Measurements from ENCODE around the gene IFITM2. TPM values are rescaled to one million over a fixed set of nuclear protein-coding genes. Genes with fewer than 3 reads are reported as not detected.

IFITM2 gene
- total and polyA plus RNA-seq, 2 of the 13 experiments (the other 11 are each of a cell fraction or from before 2014, with no cell fraction given) = 13.8 to 267 TPM

DNA sequence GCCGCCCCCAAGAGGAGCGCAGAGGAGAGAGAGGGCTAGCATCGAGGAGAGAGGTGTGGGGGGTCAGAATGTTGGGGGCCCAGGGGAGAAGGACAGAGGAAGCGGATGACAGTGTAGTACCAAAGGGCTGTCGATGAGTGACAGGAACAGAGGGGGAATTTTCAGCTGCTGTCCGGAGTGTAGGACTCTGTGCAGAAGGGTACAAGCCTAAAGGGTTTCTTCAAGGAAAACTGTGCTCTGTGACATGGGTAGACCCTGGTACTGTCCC, 34.8 kb upstream of the IFITM2 start (continued):
- TF ChIP-seq, protein P1, sequence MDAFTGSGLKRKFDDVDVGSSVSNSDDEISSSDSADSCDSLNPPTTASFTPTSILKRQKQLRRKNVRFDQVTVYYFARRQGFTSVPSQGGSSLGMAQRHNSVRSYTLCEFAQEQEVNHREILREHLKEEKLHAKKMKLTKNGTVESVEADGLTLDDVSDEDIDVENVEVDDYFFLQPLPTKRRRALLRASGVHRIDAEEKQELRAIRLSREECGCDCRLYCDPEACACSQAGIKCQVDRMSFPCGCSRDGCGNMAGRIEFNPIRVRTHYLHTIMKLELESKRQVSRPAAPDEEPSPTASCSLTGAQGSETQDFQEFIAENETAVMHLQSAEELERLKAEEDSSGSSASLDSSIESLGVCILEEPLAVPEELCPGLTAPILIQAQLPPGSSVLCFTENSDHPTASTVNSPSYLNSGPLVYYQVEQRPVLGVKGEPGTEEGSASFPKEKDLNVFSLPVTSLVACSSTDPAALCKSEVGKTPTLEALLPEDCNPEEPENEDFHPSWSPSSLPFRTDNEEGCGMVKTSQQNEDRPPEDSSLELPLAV (CRISPR knock-in tag; conservative IDR thresholded peaks at IDR 0.05; ENCODE audit: low read depth) = no peak
- no peak for TF ChIP-seq ZNF766 (CRISPR knock-in tag; IDR thresholded peaks at IDR 0.05; ENCODE audit: borderline replicate concordance)
- TF ChIP-seq RFXANK (CRISPR knock-in tag; IDR thresholded peaks at IDR 0.05) = no peak
- TF ChIP-seq, protein P2, sequence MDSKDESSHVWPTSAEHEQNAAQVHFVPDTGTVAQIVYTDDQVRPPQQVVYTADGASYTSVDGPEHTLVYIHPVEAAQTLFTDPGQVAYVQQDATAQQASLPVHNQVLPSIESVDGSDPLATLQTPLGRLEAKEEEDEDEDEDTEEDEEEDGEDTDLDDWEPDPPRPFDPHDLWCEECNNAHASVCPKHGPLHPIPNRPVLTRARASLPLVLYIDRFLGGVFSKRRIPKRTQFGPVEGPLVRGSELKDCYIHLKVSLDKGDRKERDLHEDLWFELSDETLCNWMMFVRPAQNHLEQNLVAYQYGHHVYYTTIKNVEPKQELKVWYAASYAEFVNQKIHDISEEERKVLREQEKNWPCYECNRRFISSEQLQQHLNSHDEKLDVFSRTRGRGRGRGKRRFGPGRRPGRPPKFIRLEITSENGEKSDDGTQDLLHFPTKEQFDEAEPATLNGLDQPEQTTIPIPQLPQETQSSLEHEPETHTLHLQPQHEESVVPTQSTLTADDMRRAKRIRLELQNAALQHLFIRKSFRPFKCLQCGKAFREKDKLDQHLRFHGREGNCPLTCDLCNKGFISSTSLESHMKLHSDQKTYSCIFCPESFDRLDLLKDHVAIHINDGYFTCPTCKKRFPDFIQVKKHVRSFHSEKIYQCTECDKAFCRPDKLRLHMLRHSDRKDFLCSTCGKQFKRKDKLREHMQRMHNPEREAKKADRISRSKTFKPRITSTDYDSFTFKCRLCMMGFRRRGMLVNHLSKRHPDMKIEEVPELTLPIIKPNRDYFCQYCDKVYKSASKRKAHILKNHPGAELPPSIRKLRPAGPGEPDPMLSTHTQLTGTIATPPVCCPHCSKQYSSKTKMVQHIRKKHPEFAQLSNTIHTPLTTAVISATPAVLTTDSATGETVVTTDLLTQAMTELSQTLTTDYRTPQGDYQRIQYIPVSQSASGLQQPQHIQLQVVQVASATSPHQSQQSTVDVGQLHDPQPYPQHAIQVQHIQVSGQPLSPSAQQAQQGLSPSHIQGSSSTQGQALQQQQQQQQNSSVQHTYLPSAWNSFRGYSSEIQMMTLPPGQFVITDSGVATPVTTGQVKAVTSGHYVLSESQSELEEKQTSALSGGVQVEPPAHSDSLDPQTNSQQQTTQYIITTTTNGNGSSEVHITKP (CRISPR knock-in tag; IDR thresholded peaks at IDR 0.05; ENCODE audit: low read depth) = no peak
- TF ChIP-seq, protein P3, sequence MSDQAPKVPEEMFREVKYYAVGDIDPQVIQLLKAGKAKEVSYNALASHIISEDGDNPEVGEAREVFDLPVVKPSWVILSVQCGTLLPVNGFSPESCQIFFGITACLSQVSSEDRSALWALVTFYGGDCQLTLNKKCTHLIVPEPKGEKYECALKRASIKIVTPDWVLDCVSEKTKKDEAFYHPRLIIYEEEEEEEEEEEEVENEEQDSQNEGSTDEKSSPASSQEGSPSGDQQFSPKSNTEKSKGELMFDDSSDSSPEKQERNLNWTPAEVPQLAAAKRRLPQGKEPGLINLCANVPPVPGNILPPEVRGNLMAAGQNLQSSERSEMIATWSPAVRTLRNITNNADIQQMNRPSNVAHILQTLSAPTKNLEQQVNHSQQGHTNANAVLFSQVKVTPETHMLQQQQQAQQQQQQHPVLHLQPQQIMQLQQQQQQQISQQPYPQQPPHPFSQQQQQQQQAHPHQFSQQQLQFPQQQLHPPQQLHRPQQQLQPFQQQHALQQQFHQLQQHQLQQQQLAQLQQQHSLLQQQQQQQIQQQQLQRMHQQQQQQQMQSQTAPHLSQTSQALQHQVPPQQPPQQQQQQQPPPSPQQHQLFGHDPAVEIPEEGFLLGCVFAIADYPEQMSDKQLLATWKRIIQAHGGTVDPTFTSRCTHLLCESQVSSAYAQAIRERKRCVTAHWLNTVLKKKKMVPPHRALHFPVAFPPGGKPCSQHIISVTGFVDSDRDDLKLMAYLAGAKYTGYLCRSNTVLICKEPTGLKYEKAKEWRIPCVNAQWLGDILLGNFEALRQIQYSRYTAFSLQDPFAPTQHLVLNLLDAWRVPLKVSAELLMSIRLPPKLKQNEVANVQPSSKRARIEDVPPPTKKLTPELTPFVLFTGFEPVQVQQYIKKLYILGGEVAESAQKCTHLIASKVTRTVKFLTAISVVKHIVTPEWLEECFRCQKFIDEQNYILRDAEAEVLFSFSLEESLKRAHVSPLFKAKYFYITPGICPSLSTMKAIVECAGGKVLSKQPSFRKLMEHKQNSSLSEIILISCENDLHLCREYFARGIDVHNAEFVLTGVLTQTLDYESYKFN (CRISPR knock-in tag; conservative IDR thresholded peaks at IDR 0.05) = no peak
- TF ChIP-seq ZNF720 (CRISPR knock-in tag; IDR thresholded peaks at IDR 0.05) = no peak

Data from HepG2 (cell line).